GM23338 (cell line): ENCODE data around the gene NPM1.
"Not testable (repeated sequence)": the region's sequence is repeated elsewhere in the genome, so short reads cannot be mapped to it uniquely, and the experiment has no call there.

Source experiments
- CREB1 ChIP-seq: fragments of 250-450 bp; sonication (Bioruptor Pico); IDR thresholded peaks from 2 replicates; pipeline ENCODE4 v1.5.0; 2020; ENCODE audit warnings: low read depth, mild to moderate bottlenecking, moderate library complexity
- EZH2 ChIP-seq: fragments of 200-600 bp; sonication (generic); IDR thresholded peaks from one replicate; pipeline ENCODE4 v1.8.0; 2017; ENCODE audit warnings: antibody characterized with exemption, mild to moderate bottlenecking, low read depth; ENCODE audit not compliant: unreplicated experiment
- EZH2phosphoT487 ChIP-seq: fragments of 200-600 bp; sonication (generic); IDR thresholded peaks from one replicate; pipeline ENCODE4 v1.8.1; 2018; ENCODE audit warnings: antibody characterized with exemption; ENCODE audit not compliant: unreplicated experiment
- JUNB ChIP-seq: IDR thresholded peaks from one replicate; pipeline ENCODE4 v1.6.1; 2016; ENCODE audit warnings: antibody characterized with exemption; ENCODE audit not compliant: unreplicated experiment
- NANOG ChIP-seq: IDR thresholded peaks from 2 replicates; pipeline ENCODE4 v1.6.1; 2016; ENCODE audit warnings: antibody characterized with exemption, borderline replicate concordance
- POLR2AphosphoS5 ChIP-seq: IDR thresholded peaks from 2 replicates; pipeline ENCODE4 v1.6.1; 2016; ENCODE audit warnings: antibody characterized with exemption, low read depth
- STAT1 ChIP-seq: IDR thresholded peaks from one replicate; pipeline ENCODE4 v1.6.1; 2016; ENCODE audit warnings: antibody characterized with exemption; ENCODE audit not compliant: unreplicated experiment
- ZNF114 ChIP-seq: fragments of 250-450 bp; sonication (Bioruptor Pico); IDR thresholded peaks from 2 replicates; pipeline ENCODE4 v1.5.0; 2020; ENCODE audit warnings: mild to moderate bottlenecking, moderate library complexity
- ZNF331 ChIP-seq: fragments of 250-450 bp; sonication (Bioruptor Pico); IDR thresholded peaks from 2 replicates; pipeline ENCODE4 v1.5.0; 2020; ENCODE audit warnings: low read depth, mild to moderate bottlenecking, moderate library complexity
- ZNF462 ChIP-seq: fragments of 250-450 bp; sonication (Bioruptor Pico); IDR thresholded peaks from 2 replicates; pipeline ENCODE4 v1.5.0; 2020; ENCODE audit warnings: mild to moderate bottlenecking, moderate library complexity
- TF ChIP-seq, protein P1 (sequence below), 2 experiments: fragments of 200-600 bp in 1 of 2; sonication (generic) in 1 of 2; conservative IDR thresholded peaks; 2 replicates each; pipeline versions ENCODE4 v1.5.1 to v1.6.1; 2016 to 2017; ENCODE audit warnings: antibody characterized with exemption in 2 of 2, low read depth in 2 of 2, mild to moderate bottlenecking in 2 of 2, moderate library complexity in 1 of 2
- TF ChIP-seq, protein P2 (sequence below): IDR thresholded peaks from one replicate; pipeline ENCODE4 v1.6.1; 2018; ENCODE audit warnings: antibody characterized with exemption; ENCODE audit not compliant: unreplicated experiment
- TF ChIP-seq, protein P3 (sequence below): IDR thresholded peaks from 2 replicates; pipeline ENCODE4 v1.6.1; 2016; ENCODE audit warnings: antibody characterized with exemption

GRCh38 chr5:171384416-171384815 lies 3.2 kb upstream of the NPM1 start:
- TF ChIP-seq, protein P1, sequence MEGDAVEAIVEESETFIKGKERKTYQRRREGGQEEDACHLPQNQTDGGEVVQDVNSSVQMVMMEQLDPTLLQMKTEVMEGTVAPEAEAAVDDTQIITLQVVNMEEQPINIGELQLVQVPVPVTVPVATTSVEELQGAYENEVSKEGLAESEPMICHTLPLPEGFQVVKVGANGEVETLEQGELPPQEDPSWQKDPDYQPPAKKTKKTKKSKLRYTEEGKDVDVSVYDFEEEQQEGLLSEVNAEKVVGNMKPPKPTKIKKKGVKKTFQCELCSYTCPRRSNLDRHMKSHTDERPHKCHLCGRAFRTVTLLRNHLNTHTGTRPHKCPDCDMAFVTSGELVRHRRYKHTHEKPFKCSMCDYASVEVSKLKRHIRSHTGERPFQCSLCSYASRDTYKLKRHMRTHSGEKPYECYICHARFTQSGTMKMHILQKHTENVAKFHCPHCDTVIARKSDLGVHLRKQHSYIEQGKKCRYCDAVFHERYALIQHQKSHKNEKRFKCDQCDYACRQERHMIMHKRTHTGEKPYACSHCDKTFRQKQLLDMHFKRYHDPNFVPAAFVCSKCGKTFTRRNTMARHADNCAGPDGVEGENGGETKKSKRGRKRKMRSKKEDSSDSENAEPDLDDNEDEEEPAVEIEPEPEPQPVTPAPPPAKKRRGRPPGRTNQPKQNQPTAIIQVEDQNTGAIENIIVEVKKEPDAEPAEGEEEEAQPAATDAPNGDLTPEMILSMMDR (conservative IDR thresholded peaks at IDR 0.05; ENCODE audit: low read depth in 2 of 2): not testable (repeated sequence)
- TF ChIP-seq EZH2phosphoT487; NANOG; POLR2AphosphoS5; EZH2; CREB1 (CRISPR knock-in tag); JUNB; STAT1; ZNF114; ZNF331 (CRISPR knock-in tag); ZNF462 (CRISPR knock-in tag): not testable (repeated sequence)
- TF ChIP-seq, protein P2, sequence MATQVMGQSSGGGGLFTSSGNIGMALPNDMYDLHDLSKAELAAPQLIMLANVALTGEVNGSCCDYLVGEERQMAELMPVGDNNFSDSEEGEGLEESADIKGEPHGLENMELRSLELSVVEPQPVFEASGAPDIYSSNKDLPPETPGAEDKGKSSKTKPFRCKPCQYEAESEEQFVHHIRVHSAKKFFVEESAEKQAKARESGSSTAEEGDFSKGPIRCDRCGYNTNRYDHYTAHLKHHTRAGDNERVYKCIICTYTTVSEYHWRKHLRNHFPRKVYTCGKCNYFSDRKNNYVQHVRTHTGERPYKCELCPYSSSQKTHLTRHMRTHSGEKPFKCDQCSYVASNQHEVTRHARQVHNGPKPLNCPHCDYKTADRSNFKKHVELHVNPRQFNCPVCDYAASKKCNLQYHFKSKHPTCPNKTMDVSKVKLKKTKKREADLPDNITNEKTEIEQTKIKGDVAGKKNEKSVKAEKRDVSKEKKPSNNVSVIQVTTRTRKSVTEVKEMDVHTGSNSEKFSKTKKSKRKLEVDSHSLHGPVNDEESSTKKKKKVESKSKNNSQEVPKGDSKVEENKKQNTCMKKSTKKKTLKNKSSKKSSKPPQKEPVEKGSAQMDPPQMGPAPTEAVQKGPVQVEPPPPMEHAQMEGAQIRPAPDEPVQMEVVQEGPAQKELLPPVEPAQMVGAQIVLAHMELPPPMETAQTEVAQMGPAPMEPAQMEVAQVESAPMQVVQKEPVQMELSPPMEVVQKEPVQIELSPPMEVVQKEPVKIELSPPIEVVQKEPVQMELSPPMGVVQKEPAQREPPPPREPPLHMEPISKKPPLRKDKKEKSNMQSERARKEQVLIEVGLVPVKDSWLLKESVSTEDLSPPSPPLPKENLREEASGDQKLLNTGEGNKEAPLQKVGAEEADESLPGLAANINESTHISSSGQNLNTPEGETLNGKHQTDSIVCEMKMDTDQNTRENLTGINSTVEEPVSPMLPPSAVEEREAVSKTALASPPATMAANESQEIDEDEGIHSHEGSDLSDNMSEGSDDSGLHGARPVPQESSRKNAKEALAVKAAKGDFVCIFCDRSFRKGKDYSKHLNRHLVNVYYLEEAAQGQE: not testable (repeated sequence)
- TF ChIP-seq, protein P3, sequence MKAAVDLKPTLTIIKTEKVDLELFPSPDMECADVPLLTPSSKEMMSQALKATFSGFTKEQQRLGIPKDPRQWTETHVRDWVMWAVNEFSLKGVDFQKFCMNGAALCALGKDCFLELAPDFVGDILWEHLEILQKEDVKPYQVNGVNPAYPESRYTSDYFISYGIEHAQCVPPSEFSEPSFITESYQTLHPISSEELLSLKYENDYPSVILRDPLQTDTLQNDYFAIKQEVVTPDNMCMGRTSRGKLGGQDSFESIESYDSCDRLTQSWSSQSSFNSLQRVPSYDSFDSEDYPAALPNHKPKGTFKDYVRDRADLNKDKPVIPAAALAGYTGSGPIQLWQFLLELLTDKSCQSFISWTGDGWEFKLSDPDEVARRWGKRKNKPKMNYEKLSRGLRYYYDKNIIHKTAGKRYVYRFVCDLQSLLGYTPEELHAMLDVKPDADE: not testable (repeated sequence)
